Vagina (tissue), 2 donors: ENCODE data around the gene RHBDL2.
"Not testable (repeated sequence)": the region's sequence is repeated elsewhere in the genome, so short reads cannot be mapped to it uniquely, and the experiment has no call there.

Source experiments
- POLR2A ChIP-seq, 2 donors: fragments of 450-650 bp; IDR thresholded peaks; one replicate each; pipeline ENCODE4 v1.6.1; 2017; ENCODE audit warnings: antibody characterized with exemption in 2 of 2, mild to moderate bottlenecking in 2 of 2, moderate library complexity in 2 of 2
- POLR2AphosphoS5 ChIP-seq, 2 donors: sonication (generic); formaldehyde crosslinking; IDR thresholded peaks; one replicate each; pipeline ENCODE4 v1.9.0; 2017; ENCODE audit warnings: antibody characterized with exemption in 2 of 2, mild to moderate bottlenecking in 2 of 2, low read depth in 1 of 2; ENCODE audit not compliant: insufficient read depth in 1 of 2
- TF ChIP-seq, protein P1 (sequence below), 3 experiments: fragments of 450-650 bp in 2 of 3; fragments of 200-600 bp in 1 of 3; sonication (generic) in 1 of 3; IDR thresholded peaks; one replicate each; pipeline ENCODE4 v1.5.1; 2017 to 2019; ENCODE audit warnings: antibody characterized with exemption in 3 of 3, mild to moderate bottlenecking in 2 of 3, moderate library complexity in 2 of 3

DNA sequence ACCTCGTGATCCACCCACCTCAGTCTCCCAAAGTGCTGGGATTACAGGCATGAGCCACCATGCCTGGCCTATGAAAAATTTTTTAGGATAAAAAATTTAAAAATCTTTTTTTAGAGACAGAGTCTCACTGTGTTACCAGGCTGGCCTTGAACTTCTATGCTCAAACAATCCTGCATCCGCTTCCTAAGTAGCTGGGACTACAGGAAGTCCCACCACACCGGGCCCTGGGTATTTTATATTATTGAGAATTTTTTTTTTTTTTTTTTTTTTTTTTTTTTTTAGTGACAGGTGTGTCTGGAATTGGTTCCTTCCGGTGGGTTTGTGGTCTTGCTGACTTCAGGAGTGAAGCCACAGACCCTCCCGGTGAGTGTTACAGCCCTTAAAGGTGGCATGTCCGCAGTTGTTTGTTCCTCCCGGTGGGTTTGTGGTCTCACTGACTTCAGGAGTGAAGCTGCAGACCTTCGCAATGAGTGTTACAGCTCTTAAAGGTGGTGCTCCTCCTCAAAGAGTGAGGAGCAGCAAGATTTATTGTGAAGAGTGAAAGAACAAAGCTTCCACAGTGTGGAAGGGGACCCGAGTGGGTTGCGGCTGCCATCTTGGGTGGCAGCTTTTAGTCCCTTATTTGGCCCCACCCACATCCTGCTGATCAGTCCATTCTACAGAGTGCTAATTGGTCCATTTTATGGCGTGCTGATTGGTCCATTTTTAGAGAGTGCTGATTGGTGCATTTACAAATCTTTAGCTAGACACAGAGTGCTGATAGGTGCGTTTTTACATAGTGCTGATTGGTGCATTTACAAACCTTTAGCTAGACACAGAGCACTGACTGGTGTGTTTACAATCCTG, 36.0 kb upstream of the RHBDL2 start:
- TF ChIP-seq POLR2AphosphoS5 (IDR thresholded peaks at IDR 0.05; ENCODE audit: insufficient read depth in 1 of 2, low read depth in 1 of 2); POLR2A (IDR thresholded peaks at IDR 0.05): not testable (repeated sequence)
- TF ChIP-seq, protein P1, sequence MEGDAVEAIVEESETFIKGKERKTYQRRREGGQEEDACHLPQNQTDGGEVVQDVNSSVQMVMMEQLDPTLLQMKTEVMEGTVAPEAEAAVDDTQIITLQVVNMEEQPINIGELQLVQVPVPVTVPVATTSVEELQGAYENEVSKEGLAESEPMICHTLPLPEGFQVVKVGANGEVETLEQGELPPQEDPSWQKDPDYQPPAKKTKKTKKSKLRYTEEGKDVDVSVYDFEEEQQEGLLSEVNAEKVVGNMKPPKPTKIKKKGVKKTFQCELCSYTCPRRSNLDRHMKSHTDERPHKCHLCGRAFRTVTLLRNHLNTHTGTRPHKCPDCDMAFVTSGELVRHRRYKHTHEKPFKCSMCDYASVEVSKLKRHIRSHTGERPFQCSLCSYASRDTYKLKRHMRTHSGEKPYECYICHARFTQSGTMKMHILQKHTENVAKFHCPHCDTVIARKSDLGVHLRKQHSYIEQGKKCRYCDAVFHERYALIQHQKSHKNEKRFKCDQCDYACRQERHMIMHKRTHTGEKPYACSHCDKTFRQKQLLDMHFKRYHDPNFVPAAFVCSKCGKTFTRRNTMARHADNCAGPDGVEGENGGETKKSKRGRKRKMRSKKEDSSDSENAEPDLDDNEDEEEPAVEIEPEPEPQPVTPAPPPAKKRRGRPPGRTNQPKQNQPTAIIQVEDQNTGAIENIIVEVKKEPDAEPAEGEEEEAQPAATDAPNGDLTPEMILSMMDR (IDR thresholded peaks at IDR 0.05), result not testable (repeated sequence)
